Hepatocyte (in vitro differentiated cells): ENCODE measurements around the gene ZC3H13. TPM values are rescaled to one million over a fixed set of nuclear protein-coding genes. Genes with fewer than 3 reads are reported as not detected.

ENCODE experiments used
- DNase-seq: peaks from one replicate; pipeline ENCODE4 v3.0.0-alpha.2; 2016; ENCODE audit warnings: low spot score
- H2AFZ ChIP-seq: fragments of 200-600 bp; sonication (generic); 2 replicates; pipeline ENCODE4 v1.6.0; 2016; ENCODE audit warnings: antibody characterized with exemption, mild to moderate bottlenecking
- H3K27ac ChIP-seq: fragments of 200-600 bp; sonication (generic); 2 replicates; pipeline ENCODE4 v1.5.1; 2016; ENCODE audit warnings: mild to moderate bottlenecking
- H3K27me3 ChIP-seq: fragments of 200-600 bp; sonication (generic); 2 replicates; pipeline ENCODE4 v1.6.1; 2016
- H3K36me3 ChIP-seq: fragments of 200-600 bp; sonication (generic); replicated peaks from 2 replicates; pipeline ENCODE4 v1.5.1; 2016; ENCODE audit warnings: low read depth; ENCODE audit not compliant: insufficient read depth
- H3K4me1 ChIP-seq: fragments of 200-600 bp; sonication (generic); 2 replicates; pipeline ENCODE4 v1.5.1; 2016; ENCODE audit warnings: mild to moderate bottlenecking, moderate library complexity; ENCODE audit not compliant: insufficient read depth
- H3K4me2 ChIP-seq: fragments of 200-600 bp; sonication (generic); 2 replicates; pipeline ENCODE4 v1.6.0; 2016
- H3K4me3 ChIP-seq: fragments of 200-600 bp; sonication (generic); 2 replicates; pipeline ENCODE4 v1.5.1; 2016; ENCODE audit warnings: mild to moderate bottlenecking
- H3K79me2 ChIP-seq: fragments of 200-600 bp; sonication (generic); 2 replicates; pipeline ENCODE4 v1.6.0; 2017; ENCODE audit warnings: mild to moderate bottlenecking
- H3K9me2 ChIP-seq: fragments of 200-600 bp; sonication (generic); replicated peaks from 2 replicates; pipeline ENCODE4 v1.6.0; 2017; ENCODE audit warnings: mild to moderate bottlenecking; ENCODE audit not compliant: insufficient read depth
- H3K9me3 ChIP-seq: fragments of 200-600 bp; sonication (generic); 2 replicates; pipeline ENCODE4 v1.5.1; 2016; ENCODE audit warnings: low read depth, mild to moderate bottlenecking
- H4K20me1 ChIP-seq: fragments of 200-600 bp; sonication (generic); 2 replicates; pipeline ENCODE4 v1.6.0; 2016; ENCODE audit warnings: mild to moderate bottlenecking; ENCODE audit not compliant: insufficient read depth, poor library complexity, severe bottlenecking
- CTCF ChIP-seq: fragments of 200-600 bp; sonication (generic); IDR thresholded peaks from 2 replicates; pipeline ENCODE4 v1.5.1; 2016; ENCODE audit warnings: antibody characterized with exemption, mild to moderate bottlenecking; ENCODE audit not compliant: poor library complexity
- EZH2 ChIP-seq: fragments of 200-600 bp; sonication (generic); IDR thresholded peaks from 2 replicates; pipeline ENCODE4 v1.6.1; 2016; ENCODE audit warnings: antibody characterized with exemption, mild to moderate bottlenecking, borderline replicate concordance
- EZH2phosphoT487 ChIP-seq: fragments of 200-600 bp; sonication (generic); IDR thresholded peaks from one replicate; pipeline ENCODE4 v1.6.1; 2018; ENCODE audit warnings: antibody characterized with exemption, mild to moderate bottlenecking, low read depth, moderate library complexity; ENCODE audit not compliant: unreplicated experiment, severe bottlenecking
- WGBS: methylation state at CpG from one replicate; pipeline ENCODE4 v1.1.6; 2016; ENCODE audit warnings: low lambda C conversion rate; ENCODE audit errors: missing lambda C conversion rate; 5-methylcytosine and 5-hydroxymethylcytosine counted together
- polyA plus RNA-seq: library from polyadenylated mRNA; unstranded; fragments of >200 nt; fragmentation: Nextera tagmentation; extraction: Ambion mirVana; gene quantifications from 2 replicates; pipeline ENCODE4 v1.2.1, GENCODE V29; 2016
- total RNA-seq: library from RNA; depleted of rRNA; stranded (reverse); fragments of >200 nt; gene quantifications from 2 replicates; pipeline ENCODE4 v1.2.3, GENCODE V29; 2014

ZC3H13 gene
- total and polyA plus RNA-seq, 2 experiments from 2014 or later, result 15.2 to 45.2 TPM

GRCh38 chr13:45933203-45933908, 119.2 kb downstream of the ZC3H13 start:
- WGBS, result 89% methylated on average over 18 of the region's 18 CpGs
- Histone ChIP-seq H3K9me2 (no peaks in the 10 kb centered on the region), H2AFZ (no peak overlapping the region), H3K4me1 (no peaks in the 10 kb centered on the region), H3K27ac (no peak overlapping the region), H4K20me1 (no peaks in the 10 kb centered on the region), H3K4me3 (no peak overlapping the region), H3K4me2 (no peak overlapping the region), H3K27me3 (peaks cover 43% of the 10 kb centered on the region), H3K79me2 (no peaks in the 10 kb centered on the region), H3K9me3 (no peaks in the 10 kb centered on the region), H3K36me3 (no peaks in the 10 kb centered on the region)
- no peak for DNase-seq
- TF ChIP-seq EZH2phosphoT487, result no peak
- no peak for TF ChIP-seq CTCF
- TF ChIP-seq EZH2, result no peak

DNA sequence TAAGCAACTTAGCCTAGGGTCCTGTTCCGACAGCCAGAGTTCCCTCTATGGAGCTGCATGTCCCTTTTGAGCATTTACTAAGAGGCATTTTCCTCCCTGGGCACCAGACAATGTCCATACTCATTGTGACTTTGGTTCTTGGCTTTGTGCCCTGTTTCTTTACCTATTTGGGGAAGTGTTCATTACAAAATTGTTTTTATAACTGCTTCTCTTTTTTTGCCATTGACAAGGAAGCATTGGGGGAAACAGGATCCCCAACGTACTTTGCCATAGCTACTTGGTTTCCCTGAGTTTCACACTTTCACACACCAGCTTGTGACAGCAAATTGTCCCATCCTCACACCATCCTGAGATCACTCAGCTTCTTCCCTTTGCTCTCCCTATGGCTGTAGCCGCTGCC, 119.9 kb downstream of the ZC3H13 start:
- Histone ChIP-seq H3K27ac (no peak overlapping the region), H3K9me2 (no peaks in the 10 kb centered on the region), H3K4me3 (no peak overlapping the region), H3K4me2 (no peak overlapping the region), H4K20me1 (no peaks in the 10 kb centered on the region), H3K9me3 (no peaks in the 10 kb centered on the region), H3K36me3 (no peaks in the 10 kb centered on the region), H3K27me3 (peaks cover 43% of the 10 kb centered on the region), H2AFZ (no peak overlapping the region), H3K4me1 (no peaks in the 10 kb centered on the region), H3K79me2 (no peaks in the 10 kb centered on the region)
- DNase-seq, result no peak
- no peak for TF ChIP-seq CTCF
- no peak for TF ChIP-seq EZH2
- TF ChIP-seq EZH2phosphoT487, result no peak
- WGBS, result 93% methylated on average over 3 of the region's 3 CpGs

GRCh38 chr13:45932172-45932571, 120.4 kb downstream of the ZC3H13 start:
- H3K9me2 ChIP-seq, result no peaks in the 10 kb centered on the region
- peaks cover 43% of the 10 kb centered on the region for H3K27me3 ChIP-seq
- no peak for TF ChIP-seq CTCF
- TF ChIP-seq EZH2phosphoT487, result no peak
- no peak for TF ChIP-seq EZH2
- no peaks in the 10 kb centered on the region for H4K20me1 ChIP-seq
- H2AFZ ChIP-seq, result no peak overlapping the region
- H3K4me3 ChIP-seq, result no peak overlapping the region
- 89% methylated on average over 5 of the region's 5 CpGs for WGBS
- H3K4me1 ChIP-seq, result no peaks in the 10 kb centered on the region
- no peak overlapping the region for H3K4me2 ChIP-seq
- DNase-seq, result no peak
- H3K9me3 ChIP-seq, result no peaks in the 10 kb centered on the region
- no peak overlapping the region for H3K27ac ChIP-seq
- no peaks in the 10 kb centered on the region for H3K79me2 ChIP-seq
- no peaks in the 10 kb centered on the region for H3K36me3 ChIP-seq
